Measurements from ENCODE around the gene FBXL7. TPM values are rescaled to one million over a fixed set of nuclear protein-coding genes. Genes with fewer than 3 reads are reported as not detected.

The FBXL7 gene
- total RNA-seq, 1 experiment from 2014 or later = not detected

DNA sequence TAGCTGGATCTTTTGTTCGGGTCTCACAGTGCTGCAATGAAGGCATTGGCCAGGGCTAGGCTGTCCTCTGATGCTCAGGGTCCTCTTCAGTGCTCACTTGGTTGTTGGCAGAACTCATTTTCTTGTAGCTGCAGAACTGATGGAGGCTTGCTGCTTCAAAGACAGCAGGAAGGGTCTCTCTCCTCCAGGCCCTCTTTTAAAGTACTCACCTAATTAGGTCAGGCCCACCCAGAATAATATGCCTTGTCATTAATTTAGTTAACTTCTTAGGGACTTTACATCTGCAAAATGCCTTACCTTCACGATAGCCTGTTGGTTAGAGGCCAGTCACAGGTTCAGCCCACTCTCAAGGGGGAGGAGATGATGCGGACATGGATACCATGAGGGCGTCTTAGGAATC is 114.7 kb downstream of the FBXL7 start:
- H3K4me1 ChIP-seq (replicated peaks; ENCODE audit: insufficient read depth) = no peaks in the 10 kb centered on the region
- no peak overlapping the region for H3K27ac ChIP-seq
- intact Hi-C loops (cut with micrococcal nuclease; ENCODE audit: unreplicated experiment) = no loop called here
- H3K4me3 ChIP-seq = no peak overlapping the region
- DNase-seq = no peak
- no TSS peak for BruUV-seq (replicated peaks)
- no peaks in the 10 kb centered on the region for H3K9me3 ChIP-seq (ENCODE audit: insufficient read depth, low read depth)
- ChIA-PET POLR2A (ENCODE audit: unreplicated experiment) (no interaction called here), CTCF (no interaction called here)
- no peaks in the 10 kb centered on the region for H4K20me1 ChIP-seq (ENCODE audit: insufficient read depth)
- H2AFZ ChIP-seq = no peak overlapping the region
- no peaks in the 10 kb centered on the region for H3K9me2 ChIP-seq (ENCODE audit: insufficient read depth)
- no peaks in the 10 kb centered on the region for H3K36me3 ChIP-seq (ENCODE audit: low read depth)
- H3F3A ChIP-seq (ENCODE audit: insufficient read depth, low read depth) = no peaks in the 10 kb centered on the region
- no peaks in the 10 kb centered on the region for H3K79me2 ChIP-seq (ENCODE audit: low read depth)
- H3K4me2 ChIP-seq = no peak overlapping the region
- TF ChIP-seq EZH2 (IDR thresholded peaks at IDR 0.05; ENCODE audit: low read depth) = no peak
- no peak for TF ChIP-seq CTCF (conservative IDR thresholded peaks at IDR 0.05)
- peaks cover 13% of the 10 kb centered on the region; the same call in 1 of the 2 replicates for H3K27me3 ChIP-seq (ENCODE audit: insufficient read depth, low read depth)

DNA sequence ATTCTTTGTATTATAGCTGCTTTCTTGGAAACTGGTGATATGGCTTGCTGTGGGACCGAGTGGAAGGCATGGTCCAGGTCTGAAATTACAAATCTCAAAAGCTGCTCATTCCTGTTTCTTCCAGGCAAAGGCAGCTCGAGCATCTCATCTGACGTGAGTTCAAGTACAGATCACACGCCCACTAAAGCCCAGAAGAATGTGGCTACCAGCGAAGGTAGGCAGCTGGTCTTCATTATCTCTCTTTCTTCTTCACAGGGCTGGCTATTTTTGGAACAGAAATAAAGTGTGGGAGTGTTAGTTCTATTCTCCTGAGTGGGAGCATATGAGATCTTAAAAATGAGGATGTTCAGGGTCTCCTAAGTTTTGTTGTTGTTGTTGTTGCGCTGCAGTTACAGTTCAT is 115.9 kb downstream of the FBXL7 start:
- BruUV-seq (replicated peaks) = no TSS peak
- Histone ChIP-seq H3K9me3 (ENCODE audit: insufficient read depth, low read depth) (no peaks in the 10 kb centered on the region), H3K27ac (no peak overlapping the region), H3K4me2 (no peak overlapping the region), H3K27me3 (ENCODE audit: insufficient read depth, low read depth) (peaks cover 13% of the 10 kb centered on the region; the same call in 1 of the 2 replicates), H3K4me1 (replicated peaks; ENCODE audit: insufficient read depth) (no peaks in the 10 kb centered on the region), H3K4me3 (no peak overlapping the region), H3F3A (ENCODE audit: insufficient read depth, low read depth) (no peaks in the 10 kb centered on the region), H2AFZ (no peak overlapping the region), H3K36me3 (ENCODE audit: low read depth) (no peaks in the 10 kb centered on the region), H3K9me2 (ENCODE audit: insufficient read depth) (no peaks in the 10 kb centered on the region), H4K20me1 (ENCODE audit: insufficient read depth) (no peaks in the 10 kb centered on the region), H3K79me2 (ENCODE audit: low read depth) (no peaks in the 10 kb centered on the region)
- intact Hi-C loops (cut with micrococcal nuclease; ENCODE audit: unreplicated experiment) = no loop called here
- ChIA-PET CTCF (no interaction called here), POLR2A (ENCODE audit: unreplicated experiment) (no interaction called here)
- TF ChIP-seq CTCF (conservative IDR thresholded peaks at IDR 0.05) (no peak), EZH2 (IDR thresholded peaks at IDR 0.05; ENCODE audit: low read depth) (no peak)
- DNase-seq = no peak

DNA sequence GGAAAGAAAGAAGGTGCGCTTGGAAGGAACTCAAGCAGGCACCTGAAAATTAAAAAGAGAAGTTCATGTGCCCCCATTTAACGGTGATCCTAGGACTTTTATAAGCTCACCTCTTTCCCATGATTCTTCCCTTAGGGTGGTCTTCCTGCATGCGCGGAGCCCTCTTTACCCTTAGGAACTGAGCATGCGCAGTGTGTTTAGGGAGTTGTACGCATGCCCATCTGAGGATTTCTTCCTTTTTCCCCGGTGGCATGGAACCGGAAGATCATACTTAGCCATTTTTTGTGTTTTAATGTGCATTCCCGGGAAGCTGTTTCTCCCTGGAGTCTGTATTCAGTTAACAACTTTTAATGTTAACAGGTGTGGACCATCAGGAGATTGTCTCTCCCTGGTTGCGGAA is 119.0 kb downstream of the FBXL7 start:
- Histone ChIP-seq H3K36me3 (ENCODE audit: low read depth) (no peaks in the 10 kb centered on the region), H3K9me2 (ENCODE audit: insufficient read depth) (no peaks in the 10 kb centered on the region), H3K4me1 (replicated peaks; ENCODE audit: insufficient read depth) (no peaks in the 10 kb centered on the region), H3K4me2 (no peak overlapping the region), H3K79me2 (ENCODE audit: low read depth) (no peaks in the 10 kb centered on the region), H2AFZ (no peak overlapping the region), H3K27me3 (ENCODE audit: insufficient read depth, low read depth) (peaks cover 13% of the 10 kb centered on the region; the same call in 1 of the 2 replicates), H3K4me3 (no peak overlapping the region), H3K27ac (no peak overlapping the region), H3F3A (ENCODE audit: insufficient read depth, low read depth) (no peaks in the 10 kb centered on the region), H3K9me3 (ENCODE audit: insufficient read depth, low read depth) (no peaks in the 10 kb centered on the region), H4K20me1 (ENCODE audit: insufficient read depth) (no peaks in the 10 kb centered on the region)
- intact Hi-C loops (cut with micrococcal nuclease; ENCODE audit: unreplicated experiment) = no loop called here
- BruUV-seq (replicated peaks) = no TSS peak
- no peak for TF ChIP-seq CTCF (conservative IDR thresholded peaks at IDR 0.05)
- TF ChIP-seq EZH2 (IDR thresholded peaks at IDR 0.05; ENCODE audit: low read depth) = no peak
- CTCF ChIA-PET = no interaction called here
- no peak for DNase-seq
- POLR2A ChIA-PET (ENCODE audit: unreplicated experiment) = no interaction called here
